ENCODE results near the gene AQR.

- TF ChIP-seq CTCF (conservative IDR thresholded peaks at IDR 0.05; ENCODE audit: low read length), result no peak
- TF ChIP-seq EZH2phosphoT487 (IDR thresholded peaks at IDR 0.05; ENCODE audit: borderline replicate concordance), result no peak
These were observed 151.0 kb downstream of the AQR start for GRCh38 chr15:34818526-34818925.

Measured in Loucy (cell line).